K562 (cell line): ENCODE results near the gene BCORL1. TPM values are rescaled to one million over a fixed set of nuclear protein-coding genes. Genes with fewer than 3 reads are reported as not detected.
A peak's percentile ranks its signal among the peaks of the same experiment; 100 is the strongest.

Experiments
- ATAC-seq: fragments of 200-7000 bp; cut with Tn5 transposase; 3 replicates; pipeline ENCODE4 v1.9.1; 2020; ENCODE audit warnings: moderate library complexity
- BruUV-seq: library from RNA; stranded (reverse); fragments of 400-500 nt; replicated peaks from 2 replicates; lab custom pipeline; 2021; lab: Mats Ljungman, UMichigan
- CTCF ChIA-PET: fragments of 300-600 bp; formaldehyde crosslinking; extraction: SDS; loops from one replicate; lab custom pipeline; 2021; ENCODE audit warnings: low intra/inter-chr PET ratio; lab: Yijun Ruan, JAX
- POLR2A ChIA-PET: fragments of 300-600, 350-650 bp; sonication (Branson Sonifier 250); formaldehyde crosslinking; extraction: SDS; loops from one replicate; lab custom pipeline; 2021; ENCODE audit warnings: antibody characterized with exemption, inconsistent platforms; lab: Yijun Ruan, JAX
- DNase-seq, 4 experiments: peaks; one replicate each; pipeline versions ENCODE4 v3.0.0 to v3.0.0-alpha.2; 2011 to 2018; ENCODE audit warnings: low spot score in 3 of 4, mixed read lengths in 3 of 4; ENCODE audit errors: extremely low read depth in 1 of 4
- FAIRE-seq: peaks from 2 replicates; lab custom pipeline; 2011; peaks lifted over from hg19 to GRCh38; lab: Jason Lieb, UNC
- H2AFZ ChIP-seq: 2 replicates; pipeline ENCODE4 v1.6.0; 2011; ENCODE audit warnings: low read depth, low read length, control low read depth, inconsistent platforms
- H3K27ac ChIP-seq: fragments of 200-600 bp; 3 replicates; pipeline ENCODE4 v1.8.0; 2011; ENCODE audit warnings: low read depth, mild to moderate bottlenecking, control low read depth, inconsistent platforms, low read length, moderate library complexity, mixed read lengths; ENCODE audit errors: extremely low read depth
- H3K27me3 ChIP-seq, 2 experiments: fragments of 300-600 bp in 1 of 2; 2 replicates in 1 of 2; 3 replicates in 1 of 2; pipeline versions ENCODE4 v1.6.0 to v1.8.0; 2011; ENCODE audit warnings: inconsistent platforms in 2 of 2, low read length in 2 of 2, mild to moderate bottlenecking in 1 of 2, mixed read lengths in 1 of 2, moderate library complexity in 1 of 2; ENCODE audit not compliant: control insufficient read depth in 2 of 2, insufficient read depth in 2 of 2
- H3K36me3 ChIP-seq: fragments of 300-600 bp; 3 replicates; pipeline ENCODE4 v1.8.0; 2011; ENCODE audit warnings: mild to moderate bottlenecking, low read length, inconsistent platforms; ENCODE audit not compliant: control insufficient read depth, insufficient read depth
- H3K4me1 ChIP-seq, 2 experiments: fragments of 200-600 bp in 1 of 2; replicated peaks in 1 of 2; 2 replicates in 1 of 2; 3 replicates in 1 of 2; pipeline versions ENCODE4 v1.5.1 to v1.8.0; 2011; ENCODE audit warnings: inconsistent platforms in 2 of 2, low read length in 2 of 2, mild to moderate bottlenecking in 1 of 2, mixed read lengths in 1 of 2, moderate library complexity in 1 of 2; ENCODE audit not compliant: control insufficient read depth in 2 of 2, insufficient read depth in 2 of 2
- H3K4me2 ChIP-seq: 2 replicates; pipeline ENCODE4 v1.6.1; 2011; ENCODE audit warnings: low read length, control low read depth, inconsistent platforms, mixed read lengths; ENCODE audit not compliant: insufficient read depth
- H3K4me3 ChIP-seq: fragments of 200-600 bp; sonication (generic), shearing (Covaris generic); 2 replicates; pipeline ENCODE4 v1.5.1; 2016; ENCODE audit warnings: control low read depth, inconsistent platforms
- H3K79me2 ChIP-seq: fragments of 200-600 bp; 3 replicates; pipeline ENCODE4 v1.8.0; 2011; ENCODE audit warnings: low read length, inconsistent platforms; ENCODE audit not compliant: control insufficient read depth, insufficient read depth
- H3K9ac ChIP-seq, 2 experiments: 2 replicates each; pipeline versions ENCODE4 v1.6.0 to v1.6.1; 2011; ENCODE audit warnings: low read depth in 2 of 2, low read length in 2 of 2, control low read depth in 1 of 2, inconsistent platforms in 1 of 2, mild to moderate bottlenecking in 1 of 2, mixed read lengths in 1 of 2; ENCODE audit not compliant: insufficient read depth in 1 of 2
- H3K9me1 ChIP-seq: one replicate; pipeline ENCODE4 v1.6.0; 2011; ENCODE audit warnings: inconsistent platforms, mild to moderate bottlenecking, low read length, moderate library complexity; ENCODE audit not compliant: control insufficient read depth, insufficient read depth
- H3K9me3 ChIP-seq: replicated peaks from 2 replicates; pipeline ENCODE4 v1.5.1; 2011; ENCODE audit warnings: low read depth, low read length, inconsistent platforms; ENCODE audit not compliant: control insufficient read depth, insufficient read depth
- H4K20me1 ChIP-seq: replicated peaks from 2 replicates; pipeline ENCODE4 v1.6.1; 2011; ENCODE audit warnings: low read length, inconsistent platforms, mixed read lengths; ENCODE audit not compliant: control insufficient read depth, insufficient read depth
- ARID3A ChIP-seq: IDR thresholded peaks from 2 replicates; pipeline ENCODE4 v1.6.1; 2012; ENCODE audit warnings: low read depth, low read length, improper control_type of control experiment, borderline replicate concordance
- E2F6 ChIP-seq, 2 experiments: IDR thresholded peaks; 2 replicates each; pipeline ENCODE4 v1.6.1; 2011; ENCODE audit warnings: borderline replicate concordance in 1 of 2, control low read depth in 1 of 2, low read depth in 1 of 2, low read length in 1 of 2, mild to moderate bottlenecking in 1 of 2, mixed read lengths in 1 of 2, moderate library complexity in 1 of 2; ENCODE audit not compliant: insufficient read depth in 1 of 2, insufficient read length in 1 of 2, poor library complexity in 1 of 2, severe bottlenecking in 1 of 2; ENCODE audit errors: extremely low read depth in 1 of 2
- HLTF ChIP-seq: fragments of 450-650 bp; IDR thresholded peaks from 2 replicates; pipeline ENCODE4 v1.6.1; 2016
- POLR2G ChIP-seq: fragments of 200-400 bp; formaldehyde crosslinking; IDR thresholded peaks from 2 replicates; pipeline ENCODE4 v1.6.1; 2017; ENCODE audit warnings: low read depth, mild to moderate bottlenecking, antibody characterized with exemption, low read length, moderate library complexity
- ZNF212 ChIP-seq: fragments of 450-650 bp; formaldehyde crosslinking; IDR thresholded peaks from 2 replicates; pipeline ENCODE4 v1.4.0; 2020; ENCODE audit warnings: mild to moderate bottlenecking
- ZNF766 ChIP-seq: fragments of 200-800 bp; sonication (Bioruptor generic); conservative IDR thresholded peaks from 2 replicates; pipeline ENCODE4 v1.6.1; 2016; ENCODE audit warnings: missing genetic modification characterization, missing compliant biosample characterization
- WGBS: fragments of 100-300 bp; shearing (Covaris generic); methylation state at CpG from one replicate; pipeline ENCODE4 v1.1.6; 2016; ENCODE audit warnings: low coverage, mixed read lengths; ENCODE audit not compliant: insufficient coverage; ENCODE audit errors: missing lambda C conversion rate; 5-methylcytosine and 5-hydroxymethylcytosine counted together
- in situ Hi-C: fragments of 300-500 bp; cut with MboI; formaldehyde crosslinking; loops from 4 replicates; pipeline ENCODE4 v1.15.0; 2018; ENCODE audit warnings: inconsistent platforms, mixed read lengths
- intact Hi-C: fragments of 100-400 bp; cut with micrococcal nuclease; formaldehyde crosslinking; loops from 2 replicates; pipeline ENCODE4 v1.14.2; 2022
- polyA plus RNA-seq, 8 experiments: library from polyadenylated mRNA; depleted of rRNA in 4 of 8; stranded (reverse) in 5 of 8; unstranded in 3 of 8; fragments of >200 nt; fragmentation: Nextera tagmentation in 2 of 8; fragmentation: Illumina TruSeq in 1 of 8; extraction: Ambion mirVana in 2 of 8; extraction: Trizol in 1 of 8; gene quantifications; 2 replicates each; pipeline versions ENCODE4 v1.2.1 to v1.2.3, GENCODE V29; 2011 to 2014; ENCODE audit warnings: inconsistent platforms in 1 of 8, missing spikeins in 1 of 8
- total RNA-seq, 7 experiments: library from RNA; depleted of rRNA in 6 of 7; stranded (reverse); fragments of >200 nt in 6 of 7; fragmentation: Illumina TruSeq in 2 of 7; extraction: Trizol in 2 of 7; gene quantifications; 2 replicates each; pipeline versions ENCODE4 v1.2.1 to v1.2.3, GENCODE V29; 2011 to 2021; ENCODE audit warnings: low replicate concordance in 1 of 7

BCORL1 gene
- total and polyA plus RNA-seq, 9 of the 15 experiments (the other 6 are each of a cell fraction or from before 2014, with no cell fraction given): 0.48 to 29.6 (median 2.1) TPM

GRCh38 chrX:130093271-130093670 is 110.8 kb downstream of the BCORL1 start (continued):
- TF ChIP-seq ARID3A: no peak
- no peak for TF ChIP-seq HLTF
- no peak for TF ChIP-seq ZNF766
- TF ChIP-seq ZNF212 (CRISPR knock-in tag): no peak

GRCh38 chrX:130094696-130095095 is 112.3 kb downstream of the BCORL1 start:
- ChIA-PET CTCF (no interaction called here), POLR2A (interaction anchor here (0.7 to 2.6 kb wide), 2 partner anchors 11 to 14 kb away, joined by 3 to 12 read pairs; no protein-coding TSS in a partner anchor)
- Histone ChIP-seq H3K27ac (no peak overlapping the region), H3K36me3 (peaks cover 18% of the 10 kb centered on the region; the same call in 1 of the 3 replicates), H3K9me1 (peaks cover 2% of the 10 kb centered on the region), H3K9ac (peak overlapping the region in 1 of 2 experiments; percentile 71; a peak in 2 of 4 replicates), H3K27me3 (no peaks in the 10 kb centered on the region), H3K79me2 (peaks cover 82% of the 10 kb centered on the region), H3K4me2 (no peak overlapping the region), H4K20me1 (peaks cover 6% of the 10 kb centered on the region; the same call in 1 of the 2 replicates), H3K4me1 (peaks cover 47 to 50% of the 10 kb centered on the region in 2 experiments), H2AFZ (no peak overlapping the region), H3K4me3 (no peak overlapping the region), H3K9me3 (no peaks in the 10 kb centered on the region)
- in situ Hi-C loops: no loop called here
- intact Hi-C loops: no loop called here
- BruUV-seq: no TSS peak
- ATAC-seq (no peak), DNase-seq (no peak), FAIRE-seq (no peak)
- 0 out of 2 replicates have a peak, but pooled peaks have one; percentile 22 for TF ChIP-seq POLR2G
- TF ChIP-seq E2F6 (IDR thresholded peaks at IDR 0.05; ENCODE audit: borderline replicate concordance in 1 of 2, extremely low read depth in 1 of 2, insufficient read depth in 1 of 2, insufficient read length in 1 of 2, low read depth in 1 of 2, low read length in 1 of 2, poor library complexity in 1 of 2, severe bottlenecking in 1 of 2): no peak
- 84% methylated on average over 4 of the region's 8 CpGs for WGBS
